Naive thymus-derived CD4-positive, alpha-beta T cell (primary cell): Measurements from ENCODE around the gene PLEKHH2. TPM values are rescaled to one million over a fixed set of nuclear protein-coding genes. Genes with fewer than 3 reads are reported as not detected.

Source experiments
- ATAC-seq: fragments of 150-1000 bp; cut with Tn5 transposase; 2 replicates; pipeline ENCODE4 v1.10.0; 2021; ENCODE audit warnings: mild to moderate bottlenecking, moderate library complexity
- CTCF ChIA-PET: fragments of 350-600 bp; sonication (Branson Sonifier 250); formaldehyde crosslinking; loops from one replicate; lab custom pipeline; 2021; ENCODE audit warnings: antibody characterized with exemption; lab: Charles Lee
- POLR2A ChIA-PET: fragments of 350-600 bp; sonication (Branson Sonifier 250); formaldehyde crosslinking; loops from one replicate; lab custom pipeline; 2021; ENCODE audit warnings: antibody characterized with exemption, inconsistent platforms; lab: Charles Lee
- DNase-seq, 9 donors: peaks; one replicate each; pipeline versions ENCODE4 v3.0.0 to v3.0.0-alpha.2; 2020 to 2022; ENCODE audit warnings: mixed read lengths in 1 of 9
- H3K27ac ChIP-seq: one replicate; pipeline ENCODE4 v1.7.0; 2013; ENCODE audit warnings: mild to moderate bottlenecking, low read depth, low read length, moderate library complexity
- H3K27me3 ChIP-seq, 2 donors: one replicate each; pipeline ENCODE4 v1.7.0; 2013; ENCODE audit warnings: low read length in 2 of 2, mild to moderate bottlenecking in 2 of 2, moderate library complexity in 2 of 2; ENCODE audit not compliant: control insufficient read depth in 2 of 2, insufficient read depth in 2 of 2
- H3K36me3 ChIP-seq, 3 experiments: 1 replicate in 2 of 3; 2 replicates in 1 of 3; pipeline ENCODE4 v1.7.0; 2013; ENCODE audit warnings: low read length in 3 of 3, mild to moderate bottlenecking in 3 of 3, moderate library complexity in 1 of 3; ENCODE audit not compliant: insufficient read depth in 3 of 3, control insufficient read depth in 2 of 3
- H3K4me1 ChIP-seq, 2 donors: one replicate each; pipeline ENCODE4 v1.7.0; 2013; ENCODE audit warnings: low read length in 2 of 2, mild to moderate bottlenecking in 2 of 2, moderate library complexity in 1 of 2; ENCODE audit not compliant: control insufficient read depth in 2 of 2, insufficient read depth in 2 of 2
- H3K4me3 ChIP-seq: 2 replicates; pipeline ENCODE4 v1.7.0; 2013; ENCODE audit warnings: mild to moderate bottlenecking, low read length
- H3K9me3 ChIP-seq, 3 experiments: 1 replicate in 2 of 3; 2 replicates in 1 of 3; pipeline ENCODE4 v1.7.0; 2013; ENCODE audit warnings: low read length in 3 of 3; ENCODE audit not compliant: control insufficient read depth in 2 of 3
- H3K27ac Mint-ChIP-seq, 9 donors: one replicate each; pipeline ENCODE4 v1.8.0; 2020 to 2022; ENCODE audit warnings: mixed read lengths in 9 of 9, mild to moderate bottlenecking in 8 of 9, moderate library complexity in 5 of 9, inconsistent platforms in 2 of 9
- H3K27me3 Mint-ChIP-seq, 5 donors: one replicate each; pipeline ENCODE4 v1.8.0; 2021 to 2022; ENCODE audit warnings: mixed read lengths in 5 of 5, mild to moderate bottlenecking in 1 of 5
- H3K36me3 Mint-ChIP-seq, 5 donors: one replicate each; pipeline ENCODE4 v1.8.0; 2020 to 2022; ENCODE audit warnings: mixed read lengths in 5 of 5, mild to moderate bottlenecking in 3 of 5, inconsistent platforms in 1 of 5
- H3K4me1 Mint-ChIP-seq, 7 donors: one replicate each; pipeline ENCODE4 v1.8.0; 2020 to 2022; ENCODE audit warnings: mixed read lengths in 7 of 7, mild to moderate bottlenecking in 3 of 7, inconsistent platforms in 1 of 7
- H3K4me3 Mint-ChIP-seq, 10 donors: one replicate each; pipeline ENCODE4 v1.8.0; 2020 to 2022; ENCODE audit warnings: mild to moderate bottlenecking in 10 of 10, mixed read lengths in 10 of 10, moderate library complexity in 6 of 10, inconsistent platforms in 2 of 10
- H3K9me3 Mint-ChIP-seq, 11 donors: one replicate each; pipeline ENCODE4 v1.8.0; 2020 to 2022; ENCODE audit warnings: mixed read lengths in 11 of 11, mild to moderate bottlenecking in 4 of 11, inconsistent platforms in 1 of 11, moderate library complexity in 1 of 11
- intact Hi-C, 2 donors: fragments of 100-400 bp; cut with micrococcal nuclease; formaldehyde crosslinking; loops; one replicate each; pipeline ENCODE4 v1.15.1; 2023
- polyA plus RNA-seq, 2 donors: library from polyadenylated mRNA; unstranded; fragments of 300-500 nt; fragmentation: Illumina TruSeq; gene quantifications; one replicate each; pipeline ENCODE4 v1.2.3, GENCODE V29; 2021
- total RNA-seq, 6 experiments: library from RNA in 5 of 6; stranded (reverse) in 5 of 6; gene quantifications; 1 replicate in 5 of 6; 2 replicates in 1 of 6; pipeline ENCODE4 v1.2.3 and lab custom pipeline; 2021 to 2026

PLEKHH2 gene
- total and polyA plus RNA-seq, 7 experiments from 2014 or later, result 0.02 to 2.8 (median 1.9) TPM; not detected in 1

DNA sequence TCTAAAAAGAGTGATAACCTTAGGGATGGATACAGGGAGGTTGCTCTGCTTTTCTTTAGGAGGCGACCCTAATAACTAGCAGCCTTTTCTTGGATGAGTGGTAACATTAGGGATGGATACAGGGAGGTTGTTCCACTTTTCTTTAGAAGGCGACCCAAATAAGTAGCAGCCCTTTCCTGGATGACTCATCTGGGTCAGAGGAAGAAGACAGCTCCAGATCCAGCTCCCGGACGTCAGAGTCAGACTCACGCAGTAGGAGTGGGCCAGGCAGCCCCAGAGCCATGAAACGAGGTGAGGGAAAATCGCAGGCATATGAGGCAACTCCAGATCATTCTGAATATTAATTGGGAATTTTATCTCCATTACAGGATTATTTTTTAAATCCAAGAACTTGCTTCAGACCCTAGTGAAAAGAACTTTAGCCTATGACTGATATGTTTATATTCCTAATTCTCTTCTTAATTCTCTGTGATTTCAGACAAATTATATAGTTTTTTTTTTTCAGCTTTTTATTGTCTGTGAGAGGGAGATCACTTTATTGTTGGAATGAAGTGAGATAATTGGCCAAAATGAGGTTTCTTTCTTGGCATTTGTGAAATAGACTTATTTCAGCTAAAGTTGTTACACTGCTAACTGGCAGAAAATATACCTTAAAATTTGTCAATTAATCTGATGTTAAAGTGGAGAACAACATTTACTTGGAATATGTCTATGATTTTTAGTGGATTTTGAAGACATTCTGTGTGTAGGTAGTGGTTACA lies 70.4 kb downstream of the PLEKHH2 start:
- H3K27me3 ChIP-seq, result peaks cover 0 to 6% of the 10 kb centered on the region in 2 donors
- Mint-ChIP-seq H3K36me3 (peaks cover 0 to 17% (median 0%) of the 10 kb centered on the region in 5 donors), H3K27ac (no peak overlapping the region), H3K4me3 (no peak overlapping the region), H3K27me3 (peaks cover 0 to 18% (median 13%) of the 10 kb centered on the region in 5 donors), H3K9me3 (no peaks in the 10 kb centered on the region), H3K4me1 (no peaks in the 10 kb centered on the region)
- POLR2A ChIA-PET, result no interaction called here
- intact Hi-C loops, result no loop called here
- no peak for DNase-seq
- no peaks in the 10 kb centered on the region for H3K4me1 ChIP-seq
- H3K4me3 ChIP-seq, result no peak overlapping the region
- no peaks in the 10 kb centered on the region for H3K9me3 ChIP-seq
- no peak for ATAC-seq
- H3K27ac ChIP-seq, result no peak overlapping the region
- no peaks in the 10 kb centered on the region for H3K36me3 ChIP-seq
- CTCF ChIA-PET, result no interaction called here

DNA sequence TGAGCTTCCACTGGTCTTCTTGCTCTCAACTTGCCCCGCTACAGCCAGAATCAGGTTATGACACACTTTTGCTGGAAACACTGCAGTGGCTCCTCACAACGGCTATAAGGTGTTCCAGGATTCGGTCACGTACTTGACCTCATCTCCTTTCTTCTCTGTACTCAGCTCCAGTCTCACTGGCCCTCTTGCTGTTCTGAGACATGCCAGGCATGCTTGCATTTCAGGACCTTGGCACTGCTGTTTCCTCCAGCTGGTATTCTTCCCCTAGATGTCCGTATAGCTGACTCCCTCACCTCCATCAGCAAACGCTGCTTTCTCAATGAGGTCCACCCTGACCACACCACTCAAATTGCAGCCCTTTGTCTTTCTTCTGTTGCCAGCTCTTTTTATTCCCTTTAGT lies 71.1 kb downstream of the PLEKHH2 start:
- intact Hi-C loops, result no loop called here
- ChIA-PET CTCF (no interaction called here), POLR2A (no interaction called here)
- no peak overlapping the region for H3K4me3 Mint-ChIP-seq
- H3K4me1 ChIP-seq, result no peaks in the 10 kb centered on the region
- ATAC-seq (no peak), DNase-seq (no peak)
- H3K4me1 Mint-ChIP-seq, result no peaks in the 10 kb centered on the region
- no peaks in the 10 kb centered on the region for H3K9me3 ChIP-seq
- no peak overlapping the region for H3K27ac ChIP-seq
- H3K4me3 ChIP-seq, result no peak overlapping the region
- peaks cover 0 to 17% (median 0%) of the 10 kb centered on the region in 5 donors for H3K36me3 Mint-ChIP-seq
- peaks cover 0 to 6% of the 10 kb centered on the region in 2 donors for H3K27me3 ChIP-seq
- no peak overlapping the region for H3K27ac Mint-ChIP-seq
- H3K9me3 Mint-ChIP-seq, result no peaks in the 10 kb centered on the region
- peaks cover 0 to 18% (median 8%) of the 10 kb centered on the region in 5 donors for H3K27me3 Mint-ChIP-seq
- no peaks in the 10 kb centered on the region for H3K36me3 ChIP-seq

DNA sequence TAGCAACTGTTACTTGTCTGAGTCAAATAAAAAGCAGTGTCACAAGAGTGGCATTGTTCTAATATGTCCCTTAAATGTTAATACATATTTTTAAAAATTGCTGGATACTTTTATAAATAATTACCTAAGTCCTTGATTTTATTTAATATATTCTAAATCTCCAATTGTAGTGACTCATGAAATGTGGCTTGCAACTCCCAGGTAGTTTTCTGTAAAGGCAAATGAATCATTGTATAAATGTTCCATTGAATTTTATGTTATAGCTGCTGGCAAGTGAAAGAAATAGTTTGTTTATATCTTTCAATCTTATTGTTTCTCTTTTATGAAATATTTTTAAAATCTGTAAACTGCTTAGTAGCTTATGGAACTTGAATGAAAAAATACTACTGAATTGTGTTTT lies 71.8 kb downstream of the PLEKHH2 start:
- Mint-ChIP-seq H3K9me3 (no peaks in the 10 kb centered on the region), H3K4me3 (no peak overlapping the region), H3K4me1 (no peaks in the 10 kb centered on the region), H3K27me3 (peaks cover 0 to 17% (median 7%) of the 10 kb centered on the region in 5 donors), H3K36me3 (peaks cover 0 to 17% (median 0%) of the 10 kb centered on the region in 5 donors), H3K27ac (no peak overlapping the region)
- DNase-seq (no peak), ATAC-seq (no peak)
- no peaks in the 10 kb centered on the region for H3K9me3 ChIP-seq
- CTCF ChIA-PET, result no interaction called here
- peaks cover 0 to 6% of the 10 kb centered on the region in 2 donors for H3K27me3 ChIP-seq
- H3K27ac ChIP-seq, result no peak overlapping the region
- H3K4me1 ChIP-seq, result no peaks in the 10 kb centered on the region
- POLR2A ChIA-PET, result no interaction called here
- no peaks in the 10 kb centered on the region for H3K36me3 ChIP-seq
- intact Hi-C loops, result no loop called here
- no peak overlapping the region for H3K4me3 ChIP-seq

DNA sequence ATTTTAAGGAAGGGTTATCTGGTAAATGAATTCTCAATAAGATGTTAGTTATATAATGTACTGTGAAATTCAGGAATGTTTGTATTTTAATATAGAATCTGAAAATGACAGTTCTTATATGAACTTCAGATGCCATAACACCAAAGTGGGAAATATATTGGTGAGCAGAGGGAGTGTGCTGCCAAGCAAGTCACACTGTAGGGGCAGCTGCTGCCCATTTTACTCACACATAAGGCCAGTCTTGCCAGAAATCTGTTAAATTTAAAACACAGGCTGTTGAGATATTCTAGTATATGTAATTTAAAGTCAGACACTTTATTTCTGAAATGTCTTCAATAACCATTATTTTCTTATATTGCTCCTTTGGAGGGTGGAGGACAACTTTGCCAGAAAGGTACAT lies 73.8 kb downstream of the PLEKHH2 start:
- CTCF ChIA-PET, result no interaction called here

DNA sequence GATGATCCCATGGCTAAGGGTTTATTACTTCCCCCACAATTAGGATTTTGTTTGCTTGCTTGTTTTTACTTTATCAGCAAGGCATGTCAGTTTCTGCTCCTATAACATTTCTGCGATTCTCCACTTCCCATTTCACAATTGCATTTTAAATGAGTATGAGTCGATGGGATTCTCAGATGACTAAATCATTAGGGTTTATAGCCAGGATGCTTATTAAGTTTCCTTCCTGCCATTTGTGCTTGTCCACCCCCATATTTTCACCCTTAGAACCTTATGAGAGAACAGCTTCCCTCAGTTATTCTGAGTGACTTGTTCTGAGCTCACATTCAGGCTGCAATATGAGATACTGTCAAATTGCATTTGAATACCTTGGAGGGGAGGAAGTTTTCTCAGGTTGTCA lies 77.1 kb downstream of the PLEKHH2 start:
- POLR2A ChIA-PET, result no interaction called here
- H3K4me3 Mint-ChIP-seq, result no peak overlapping the region
- peaks cover 0 to 2% (median 0%) of the 10 kb centered on the region in 11 donors for H3K9me3 Mint-ChIP-seq
- DNase-seq (no peak), ATAC-seq (no peak)
- intact Hi-C loops, result no loop called here
- H3K27me3 Mint-ChIP-seq, result peaks cover 0 to 9% (median 0%) of the 10 kb centered on the region in 5 donors
- no peaks in the 10 kb centered on the region for H3K9me3 ChIP-seq
- H3K36me3 Mint-ChIP-seq, result peaks cover 0 to 11% (median 0%) of the 10 kb centered on the region in 5 donors
- no peaks in the 10 kb centered on the region for H3K36me3 ChIP-seq
- CTCF ChIA-PET, result no interaction called here
- H3K27ac ChIP-seq, result no peak overlapping the region
- H3K4me1 ChIP-seq, result no peaks in the 10 kb centered on the region
- H3K27me3 ChIP-seq, result peaks cover 0 to 6% of the 10 kb centered on the region in 2 donors
- H3K4me1 Mint-ChIP-seq, result peaks cover 0 to 4% (median 0%) of the 10 kb centered on the region in 7 donors
- H3K4me3 ChIP-seq, result no peak overlapping the region
- no peak overlapping the region for H3K27ac Mint-ChIP-seq

More for the DNA sequence above, 73.8 kb downstream of the PLEKHH2 start:
- DNase-seq, result no peak
- Mint-ChIP-seq H3K36me3 (peaks cover 0 to 17% (median 0%) of the 10 kb centered on the region in 5 donors), H3K27ac (no peak overlapping the region), H3K9me3 (no peaks in the 10 kb centered on the region), H3K4me3 (no peak overlapping the region), H3K4me1 (peaks cover 0 to 2% (median 0%) of the 10 kb centered on the region in 7 donors), H3K27me3 (peaks cover 0 to 12% (median 7%) of the 10 kb centered on the region in 5 donors)
- H3K27ac ChIP-seq, result no peak overlapping the region
- peaks cover 0 to 6% of the 10 kb centered on the region in 2 donors for H3K27me3 ChIP-seq
- no peak for ATAC-seq
- no peaks in the 10 kb centered on the region for H3K4me1 ChIP-seq
- POLR2A ChIA-PET, result no interaction called here
- intact Hi-C loops, result no loop called here
- H3K36me3 ChIP-seq, result no peaks in the 10 kb centered on the region
- H3K9me3 ChIP-seq, result no peaks in the 10 kb centered on the region
- H3K4me3 ChIP-seq, result no peak overlapping the region

DNA sequence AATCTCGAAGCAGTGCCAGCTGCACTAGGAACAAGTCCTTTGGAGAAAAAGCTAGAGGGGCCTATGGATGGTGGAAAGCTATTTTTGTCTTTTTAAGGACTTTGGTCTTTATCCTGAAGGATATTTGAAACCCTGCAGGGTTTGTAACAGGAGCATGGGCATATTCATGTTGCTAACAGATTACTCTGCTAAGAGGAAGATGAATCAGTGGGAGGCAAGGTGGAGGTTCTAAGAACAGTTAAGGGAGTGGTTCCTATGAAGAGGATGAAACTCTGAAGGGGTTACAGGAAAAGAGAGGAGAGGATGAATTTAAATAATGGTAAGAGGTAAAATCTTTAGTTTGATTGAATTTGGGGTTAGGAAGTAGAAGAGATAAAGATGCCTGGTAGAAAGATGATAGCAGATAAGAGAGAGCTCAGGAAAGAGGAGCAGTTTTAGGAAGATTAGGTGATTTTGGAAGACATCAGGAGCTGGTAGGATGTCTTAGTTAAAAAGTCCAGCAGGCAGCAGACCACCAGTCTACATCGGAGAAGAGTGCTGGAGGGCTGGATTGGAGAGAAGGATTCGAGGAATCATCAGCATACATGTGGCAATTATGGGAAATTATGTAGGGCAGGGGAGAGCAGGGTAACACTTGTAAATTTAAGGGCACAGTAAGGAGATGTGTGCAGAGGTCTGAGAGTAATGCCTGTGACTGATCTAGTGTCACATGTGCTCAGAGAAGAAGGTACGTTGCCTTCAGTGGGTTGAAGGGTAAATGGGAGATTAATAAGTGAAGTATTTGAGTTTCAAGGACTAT lies 78.4 kb downstream of the PLEKHH2 start:
- no peaks in the 10 kb centered on the region for H3K9me3 ChIP-seq
- intact Hi-C loops, result no loop called here
- no peak overlapping the region for H3K4me3 ChIP-seq
- H3K36me3 ChIP-seq, result no peaks in the 10 kb centered on the region
- Mint-ChIP-seq H3K27ac (no peak overlapping the region), H3K9me3 (peaks cover 0 to 2% (median 0%) of the 10 kb centered on the region in 11 donors), H3K4me3 (no peak overlapping the region), H3K36me3 (peaks cover 0 to 6% (median 0%) of the 10 kb centered on the region in 5 donors), H3K27me3 (peaks cover 0 to 4% (median 0%) of the 10 kb centered on the region in 5 donors), H3K4me1 (peaks cover 0 to 4% (median 0%) of the 10 kb centered on the region in 7 donors)
- peaks cover 0 to 4% of the 10 kb centered on the region in 2 donors for H3K27me3 ChIP-seq
- no peaks in the 10 kb centered on the region for H3K4me1 ChIP-seq
- ChIA-PET POLR2A (no interaction called here), CTCF (no interaction called here)
- ATAC-seq, result no peak
- no peak for DNase-seq
- H3K27ac ChIP-seq, result no peak overlapping the region
